SK-N-MC (cell line): Measurements from ENCODE around the gene NLGN1.

Experiments
- EZH2 ChIP-seq: fragments of 200-600 bp; sonication (generic); IDR thresholded peaks from one replicate; pipeline ENCODE4 v1.6.1; 2017; ENCODE audit warnings: antibody characterized with exemption
- FOXP2 ChIP-seq: optimal IDR thresholded peaks from 2 replicates; pipeline ENCODE3; 2011; ENCODE audit warnings: mild to moderate bottlenecking, moderate library complexity; ENCODE audit not compliant: insufficient read depth; ENCODE audit errors: extremely low read length, control extremely low read depth
- POLR2AphosphoS5 ChIP-seq: IDR thresholded peaks from 2 replicates; pipeline ENCODE4 v1.6.1; 2012; ENCODE audit warnings: mild to moderate bottlenecking, low read depth, low read length, borderline replicate concordance

DNA sequence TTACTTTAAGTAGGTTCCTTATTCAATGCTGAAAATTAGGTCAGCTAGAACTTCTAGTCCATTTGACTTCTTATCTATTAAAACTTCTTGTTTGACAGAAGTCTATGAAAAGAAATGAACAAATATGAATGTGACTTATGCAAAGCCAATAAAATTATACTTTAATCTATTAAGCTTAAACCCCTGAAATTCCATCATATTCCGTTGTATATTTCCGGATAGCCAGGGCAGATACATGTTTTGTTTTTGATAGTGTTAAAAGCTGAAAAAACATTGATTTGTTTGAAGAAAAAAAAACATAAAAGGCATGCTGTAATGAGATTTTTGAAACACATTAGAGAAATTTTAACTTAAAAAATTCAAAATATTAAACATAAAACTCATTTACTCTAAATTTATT is 794.4 kb downstream of the NLGN1 start:
- no peak for TF ChIP-seq POLR2AphosphoS5
- TF ChIP-seq EZH2: no peak
- TF ChIP-seq FOXP2: no peak
